Endodermal cell (in vitro differentiated cells): ENCODE measurements around the gene CLECL1. TPM values are rescaled to one million over a fixed set of nuclear protein-coding genes. Genes with fewer than 3 reads are reported as not detected.
"Not testable (repeated sequence)": the region's sequence is repeated elsewhere in the genome, so short reads cannot be mapped to it uniquely, and the experiment has no call there.

Experiments used
- DNase-seq: peaks from one replicate; pipeline ENCODE4 v3.0.0-alpha.2; 2017
- H3K27ac ChIP-seq: 2 replicates; pipeline ENCODE4 v1.5.1; 2013; ENCODE audit warnings: mild to moderate bottlenecking, low read depth, low read length, moderate library complexity
- H3K27me3 ChIP-seq: 2 replicates; pipeline ENCODE4 v1.6.1; 2013; ENCODE audit warnings: mild to moderate bottlenecking, low read length, moderate library complexity; ENCODE audit not compliant: insufficient read depth, control insufficient read depth, poor library complexity, severe bottlenecking
- H3K36me3 ChIP-seq: 2 replicates; pipeline ENCODE4 v1.7.0; 2013; ENCODE audit warnings: mild to moderate bottlenecking, low read length, moderate library complexity; ENCODE audit not compliant: control insufficient read depth, insufficient read depth
- H3K4me1 ChIP-seq: one replicate; pipeline ENCODE4 v1.7.0; 2013; ENCODE audit warnings: low read length; ENCODE audit not compliant: control insufficient read depth, insufficient read depth
- H3K4me3 ChIP-seq: 2 replicates; pipeline ENCODE4 v1.5.1; 2013; ENCODE audit warnings: mild to moderate bottlenecking, low read length, moderate library complexity
- H3K9ac ChIP-seq: 2 replicates; pipeline ENCODE4 v1.6.1; 2013; ENCODE audit warnings: mild to moderate bottlenecking, low read length, moderate library complexity; ENCODE audit not compliant: poor library complexity, severe bottlenecking; ENCODE audit errors: extremely low read depth
- H3K9me3 ChIP-seq: 2 replicates; pipeline ENCODE4 v1.6.1; 2013; ENCODE audit warnings: mild to moderate bottlenecking, low read length, moderate library complexity; ENCODE audit not compliant: control insufficient read depth
- H3K27ac Mint-ChIP-seq: 2 replicates; pipeline ENCODE4 v1.8.0; 2020; ENCODE audit warnings: mixed read lengths
- H3K27me3 Mint-ChIP-seq: 2 replicates; pipeline ENCODE4 v1.8.0; 2021; ENCODE audit warnings: mild to moderate bottlenecking, mixed read lengths; ENCODE audit not compliant: insufficient read depth
- H3K36me3 Mint-ChIP-seq: 2 replicates; pipeline ENCODE4 v1.8.0; 2020; ENCODE audit warnings: low read depth, mixed read lengths
- H3K4me1 Mint-ChIP-seq: 2 replicates; pipeline ENCODE4 v1.8.0; 2020; ENCODE audit warnings: mixed read lengths
- H3K4me3 Mint-ChIP-seq: 2 replicates; pipeline ENCODE4 v1.8.0; 2020; ENCODE audit warnings: mild to moderate bottlenecking, moderate library complexity, mixed read lengths
- H3K9me3 Mint-ChIP-seq: 2 replicates; pipeline ENCODE4 v1.8.0; 2020; ENCODE audit warnings: mild to moderate bottlenecking, mixed read lengths
- WGBS, 2 experiments: methylation state at CpG; one replicate each; pipeline versions ENCODE4 v1.1.5 to v1.1.7; 2013; ENCODE audit warnings: missing lambda C conversion rate in 2 of 2, mixed read lengths in 1 of 2; ENCODE audit not compliant: insufficient coverage in 1 of 2, insufficient read length in 1 of 2; 5-methylcytosine and 5-hydroxymethylcytosine counted together
- total RNA-seq, 2 donors: library from RNA; stranded (reverse); fragmentation: NEBNext Ultra II Directional in 1 of 2; extraction: Animal tissue kit (Norgen Biotek cat#: 25700) in 1 of 2; gene quantifications; 2 replicates in 1 of 2; 3 replicates in 1 of 2; pipeline ENCODE4 v1.2.1, GENCODE V29; 2021
- TF ChIP-seq, protein P1 (sequence below): fragments of 200-600 bp; sonication (generic); conservative IDR thresholded peaks from 2 replicates; pipeline ENCODE4 v1.5.0; 2021; ENCODE audit warnings: antibody characterized with exemption, mild to moderate bottlenecking

CLECL1 gene
- total RNA-seq, 2 donors from 2014 or later, result not detected

DNA sequence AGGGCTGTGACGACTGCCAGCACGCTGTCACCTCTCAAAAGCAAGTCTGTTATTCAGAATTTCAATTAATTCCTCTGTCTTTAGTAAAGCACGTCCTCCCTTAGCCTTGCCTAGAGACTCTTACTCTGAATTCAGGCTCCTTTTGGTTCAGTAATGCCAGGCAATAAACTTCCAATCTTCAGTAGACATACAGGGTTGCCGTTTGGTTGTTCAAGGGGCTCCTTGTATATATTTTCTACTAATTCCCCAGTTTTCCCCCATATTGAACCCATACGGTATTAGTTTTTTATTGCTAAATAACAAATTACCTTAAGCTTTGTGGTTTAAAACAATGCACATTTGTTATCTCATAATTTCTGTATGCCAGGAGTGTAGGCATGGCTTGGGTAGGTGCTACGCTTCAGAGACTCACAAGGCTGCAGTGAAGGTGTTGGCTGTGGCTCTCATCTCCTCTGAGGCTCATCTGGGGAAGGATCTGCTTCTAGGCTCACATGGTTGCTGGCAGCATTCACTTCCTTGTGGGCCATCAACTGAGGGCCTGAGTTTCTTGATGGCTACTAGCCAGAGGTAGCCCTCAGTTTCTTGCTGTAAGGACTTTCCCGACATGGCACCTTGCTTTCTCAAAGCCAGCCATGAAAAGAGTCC, 7.3 kb upstream of the CLECL1 start:
- no peak overlapping the region for H3K4me3 ChIP-seq
- TF ChIP-seq, protein P1, sequence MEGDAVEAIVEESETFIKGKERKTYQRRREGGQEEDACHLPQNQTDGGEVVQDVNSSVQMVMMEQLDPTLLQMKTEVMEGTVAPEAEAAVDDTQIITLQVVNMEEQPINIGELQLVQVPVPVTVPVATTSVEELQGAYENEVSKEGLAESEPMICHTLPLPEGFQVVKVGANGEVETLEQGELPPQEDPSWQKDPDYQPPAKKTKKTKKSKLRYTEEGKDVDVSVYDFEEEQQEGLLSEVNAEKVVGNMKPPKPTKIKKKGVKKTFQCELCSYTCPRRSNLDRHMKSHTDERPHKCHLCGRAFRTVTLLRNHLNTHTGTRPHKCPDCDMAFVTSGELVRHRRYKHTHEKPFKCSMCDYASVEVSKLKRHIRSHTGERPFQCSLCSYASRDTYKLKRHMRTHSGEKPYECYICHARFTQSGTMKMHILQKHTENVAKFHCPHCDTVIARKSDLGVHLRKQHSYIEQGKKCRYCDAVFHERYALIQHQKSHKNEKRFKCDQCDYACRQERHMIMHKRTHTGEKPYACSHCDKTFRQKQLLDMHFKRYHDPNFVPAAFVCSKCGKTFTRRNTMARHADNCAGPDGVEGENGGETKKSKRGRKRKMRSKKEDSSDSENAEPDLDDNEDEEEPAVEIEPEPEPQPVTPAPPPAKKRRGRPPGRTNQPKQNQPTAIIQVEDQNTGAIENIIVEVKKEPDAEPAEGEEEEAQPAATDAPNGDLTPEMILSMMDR, result no peak
- 91 to 95% methylated on average over 4 to 7 of the region's 7 CpGs for WGBS, 2 experiments

DNA sequence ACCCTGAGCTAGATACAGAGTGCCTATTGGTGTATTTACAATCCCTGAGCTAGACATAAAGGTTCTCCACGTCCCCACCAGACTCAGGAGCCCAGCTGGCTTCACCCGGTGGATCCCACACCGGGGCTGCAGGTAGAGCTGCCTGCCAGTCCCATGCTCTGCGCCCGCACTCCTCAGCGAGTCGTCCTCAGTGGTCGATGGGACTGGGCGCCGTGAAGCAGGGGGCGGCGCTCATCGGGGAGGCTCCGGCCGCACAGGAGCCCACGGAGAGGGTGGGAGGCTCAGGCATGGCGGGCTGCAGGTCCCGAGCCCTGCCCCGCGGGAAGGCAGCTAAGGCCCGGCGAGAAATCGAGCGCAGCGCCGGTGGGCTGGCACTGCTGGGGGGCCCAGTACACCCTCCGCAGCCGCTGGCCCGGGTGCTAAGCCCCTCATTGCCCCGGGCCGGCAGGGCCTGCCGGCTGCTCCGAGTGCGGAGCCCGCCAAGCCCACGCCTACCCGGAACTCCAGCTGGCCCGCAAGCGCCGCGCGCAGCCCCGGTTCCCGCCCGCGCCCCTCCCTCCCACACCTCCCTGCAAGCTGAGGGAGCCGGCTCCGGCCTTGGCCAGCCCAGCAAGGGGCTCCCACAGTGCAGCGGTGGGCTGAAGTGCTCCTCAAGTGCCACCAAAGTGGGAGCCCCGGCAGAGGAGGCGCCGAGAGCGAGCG, 6.7 kb upstream of the CLECL1 start:
- H3K4me3 Mint-ChIP-seq, result peak overlapping the region; percentile 41
- H3K9me3 Mint-ChIP-seq, H3K27ac ChIP-seq, H3K27ac Mint-ChIP-seq, H3K27me3 ChIP-seq, H3K36me3 Mint-ChIP-seq, H3K4me3 ChIP-seq, DNase-seq, H3K4me1 ChIP-seq, H3K36me3 ChIP-seq, H3K9ac ChIP-seq, H3K9me3 ChIP-seq, H3K4me1 Mint-ChIP-seq, H3K27me3 Mint-ChIP-seq: not testable (repeated sequence)
- WGBS, 2 experiments, result 91 to 96% methylated on average over 5 to 50 of the region's 54 CpGs

More for the DNA sequence above, 7.3 kb upstream of the CLECL1 start:
- H3K27ac Mint-ChIP-seq, result no peak overlapping the region
- no peaks in the 10 kb centered on the region for H3K4me1 Mint-ChIP-seq
- DNase-seq, result no peak
- H3K4me1 ChIP-seq, result no peaks in the 10 kb centered on the region
- peak overlapping the region; percentile 41 for H3K4me3 Mint-ChIP-seq
- H3K27me3 Mint-ChIP-seq, result no peaks in the 10 kb centered on the region
- H3K27ac ChIP-seq, result no peak overlapping the region
- peaks cover 8% of the 10 kb centered on the region for H3K9me3 Mint-ChIP-seq
- H3K27me3 ChIP-seq, result no peaks in the 10 kb centered on the region
- no peak overlapping the region for H3K9ac ChIP-seq
- no peaks in the 10 kb centered on the region for H3K36me3 Mint-ChIP-seq
- H3K9me3 ChIP-seq, result no peaks in the 10 kb centered on the region
- H3K36me3 ChIP-seq, result no peaks in the 10 kb centered on the region

DNA sequence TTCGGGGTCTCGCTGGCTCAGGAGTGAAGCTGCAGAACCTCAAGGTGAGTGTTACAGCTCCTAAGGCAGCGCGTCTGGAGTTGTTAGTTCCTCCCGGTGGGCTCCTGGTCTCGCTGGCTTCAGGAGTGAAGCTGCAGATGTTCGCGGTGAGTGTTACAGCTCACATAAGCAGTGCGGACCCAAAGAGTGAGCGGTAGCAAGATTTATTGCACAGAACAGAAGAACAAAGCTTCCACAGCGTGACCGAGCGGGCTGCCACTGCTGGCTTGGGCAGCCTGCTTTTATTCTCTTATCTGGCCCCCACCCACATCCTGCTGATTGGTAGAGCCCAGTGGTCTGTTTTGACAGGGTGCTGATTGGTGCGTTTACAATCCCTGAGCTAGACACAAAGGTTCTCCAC, 6.0 kb upstream of the CLECL1 start:
- H3K27ac ChIP-seq, H3K9ac ChIP-seq, H3K27me3 ChIP-seq, H3K4me1 Mint-ChIP-seq, H3K36me3 Mint-ChIP-seq, H3K9me3 Mint-ChIP-seq, H3K27ac Mint-ChIP-seq, H3K27me3 Mint-ChIP-seq, H3K4me3 ChIP-seq, H3K36me3 ChIP-seq, H3K9me3 ChIP-seq, H3K4me1 ChIP-seq, DNase-seq: not testable (repeated sequence)
- WGBS, 2 experiments, result 83 to 87% methylated on average over 7 to 13 of the region's 14 CpGs
- peak overlapping the region; percentile 41 for H3K4me3 Mint-ChIP-seq

DNA sequence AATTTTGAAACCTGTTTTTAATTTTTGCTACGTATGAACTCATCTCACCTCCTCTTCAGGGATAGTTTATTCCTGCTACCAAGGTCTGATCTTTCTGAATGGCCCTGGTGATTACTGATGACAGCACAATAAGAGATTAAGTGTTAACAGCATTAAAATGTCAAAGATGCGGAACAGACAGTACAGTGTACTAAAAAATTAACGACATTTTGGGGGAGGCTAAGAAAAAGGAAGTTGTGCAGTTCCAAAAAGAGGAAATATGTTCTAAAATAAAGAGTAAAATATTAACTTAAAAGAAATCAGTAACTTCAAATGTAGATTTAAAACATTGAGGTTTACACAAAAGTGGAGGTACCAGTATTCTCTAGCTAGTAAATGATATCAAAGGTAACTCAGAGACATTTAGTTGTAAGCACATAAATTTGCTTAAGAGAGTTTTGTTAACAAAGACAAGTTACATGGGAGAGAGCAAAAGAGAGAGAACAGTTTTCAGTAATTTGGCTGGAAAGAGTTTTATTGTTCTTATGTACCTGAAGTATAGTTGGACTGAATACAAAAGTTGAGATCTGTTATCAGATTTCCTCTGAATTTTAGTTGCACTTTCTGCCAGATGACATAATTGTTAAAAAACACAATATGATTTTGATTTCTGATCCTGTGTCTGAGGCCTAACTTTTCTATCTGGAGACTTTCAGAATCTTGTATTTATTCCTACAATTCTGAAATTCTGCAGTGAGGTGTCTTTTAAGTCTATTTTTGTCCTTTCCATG, 4.2 kb upstream of the CLECL1 start:
- 94 to 100% methylated on average over 1 to 3 of the region's 3 CpGs for WGBS, 2 experiments

More for the DNA sequence above, 4.2 kb upstream of the CLECL1 start:
- no peaks in the 10 kb centered on the region for H3K4me1 Mint-ChIP-seq
- H3K27me3 ChIP-seq, result no peaks in the 10 kb centered on the region
- no peak overlapping the region for H3K4me3 Mint-ChIP-seq
- no peak overlapping the region for H3K27ac Mint-ChIP-seq
- H3K4me3 ChIP-seq, result no peak overlapping the region
- no peaks in the 10 kb centered on the region for H3K36me3 Mint-ChIP-seq
- H3K27ac ChIP-seq, result no peak overlapping the region
- H3K27me3 Mint-ChIP-seq, result no peaks in the 10 kb centered on the region
- no peaks in the 10 kb centered on the region for H3K4me1 ChIP-seq
- no peak for DNase-seq
- H3K9me3 Mint-ChIP-seq, result peaks cover 8% of the 10 kb centered on the region
- H3K9me3 ChIP-seq, result no peaks in the 10 kb centered on the region
- TF ChIP-seq, protein P1, result no peak
- no peaks in the 10 kb centered on the region for H3K36me3 ChIP-seq
- no peak overlapping the region for H3K9ac ChIP-seq
